ENCODE results near the gene ECE2. TPM values are rescaled to one million over a fixed set of nuclear protein-coding genes. Genes with fewer than 3 reads are reported as not detected.

Gene ECE2
- not detected in 2 replicates for total RNA-seq

DNA sequence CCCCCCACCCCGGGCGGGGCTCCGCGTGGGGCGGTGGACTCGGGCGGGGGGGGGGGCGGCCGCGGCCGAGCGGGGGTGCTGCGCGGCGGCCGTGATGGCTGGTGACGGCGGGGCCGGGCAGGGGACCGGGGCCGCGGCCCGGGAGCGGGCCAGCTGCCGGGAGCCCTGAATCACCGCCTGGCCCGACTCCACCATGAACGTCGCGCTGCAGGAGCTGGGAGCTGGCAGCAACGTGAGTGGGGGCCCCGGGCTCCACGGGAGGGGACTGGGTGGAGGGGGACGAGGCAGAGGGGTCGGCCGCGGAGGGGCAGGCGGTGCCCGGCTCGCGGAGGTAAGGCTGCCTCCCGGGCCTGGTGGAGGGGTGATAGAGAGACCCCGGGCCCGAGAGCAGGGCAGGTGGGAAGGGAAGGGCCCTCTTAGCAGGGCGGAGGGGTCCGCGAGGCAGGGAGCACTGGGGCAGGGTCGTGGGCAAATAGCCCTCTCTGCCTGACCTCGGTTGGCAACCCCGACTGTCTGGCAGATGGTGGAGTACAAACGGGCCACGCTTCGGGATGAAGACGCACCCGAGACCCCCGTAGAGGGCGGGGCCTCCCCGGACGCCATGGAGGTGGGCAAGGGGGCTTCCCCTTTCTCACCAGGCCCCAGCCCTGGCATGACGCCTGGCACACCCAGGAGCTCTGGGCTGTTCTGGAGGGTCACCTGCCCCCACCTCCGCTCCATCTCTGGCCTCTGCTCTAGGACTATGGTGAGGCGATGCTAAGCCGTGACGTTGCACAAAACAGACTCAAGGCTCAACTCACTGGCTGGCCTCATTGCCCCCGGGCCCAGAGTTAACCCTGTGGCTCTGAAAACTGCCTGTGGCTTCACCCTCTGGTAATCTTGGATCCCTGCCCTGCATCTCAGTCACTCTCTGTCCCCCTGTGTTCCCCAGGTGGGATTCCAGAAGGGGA, at the start of gene ECE2:
TSS of gene ECE2 (plus strand) at position 62 of the 950 bp plus-strand sequence. CDS start at position 194, 132 bp downstream.

DNA sequence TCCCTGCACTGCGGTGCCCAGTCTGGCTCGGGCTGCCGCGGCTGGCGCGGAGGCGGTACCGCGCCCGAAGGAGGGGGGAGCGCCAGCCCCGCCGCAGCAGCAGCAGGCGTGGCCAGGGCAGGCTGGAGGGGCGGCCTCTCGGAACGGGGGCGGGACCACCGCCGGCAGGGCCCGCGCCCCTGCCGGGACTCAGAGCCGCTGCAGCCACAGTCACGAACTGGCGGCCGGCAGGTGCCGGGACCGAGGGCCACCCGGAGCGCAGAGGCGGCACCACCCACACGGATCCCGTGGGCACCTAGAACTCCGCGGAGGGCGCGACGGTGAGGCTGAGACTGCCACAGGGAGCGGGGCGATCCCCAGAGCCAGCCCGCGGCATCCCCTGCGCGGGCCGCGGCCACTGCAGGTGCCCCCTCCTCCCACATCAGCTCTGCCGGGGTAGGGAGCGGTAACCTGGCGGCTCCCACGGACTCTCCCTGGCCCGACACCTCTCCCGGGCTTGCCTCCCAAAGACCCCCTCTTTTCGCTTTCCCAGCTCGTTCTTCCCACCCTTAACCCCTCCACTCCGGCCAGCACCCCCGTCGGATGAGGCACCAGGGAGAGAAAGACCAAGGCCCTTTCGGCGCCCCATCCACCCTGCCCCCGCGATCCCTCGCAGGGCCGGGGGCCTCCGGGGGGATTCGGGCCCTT, 46.3 kb upstream of the ECE2 start, which contains the start of gene VWA5B2:
TSS of gene VWA5B2 (plus strand) at position 192 of the 687 bp plus-strand sequence. CDS start 944 bp downstream, outside the sequence.

DNA sequence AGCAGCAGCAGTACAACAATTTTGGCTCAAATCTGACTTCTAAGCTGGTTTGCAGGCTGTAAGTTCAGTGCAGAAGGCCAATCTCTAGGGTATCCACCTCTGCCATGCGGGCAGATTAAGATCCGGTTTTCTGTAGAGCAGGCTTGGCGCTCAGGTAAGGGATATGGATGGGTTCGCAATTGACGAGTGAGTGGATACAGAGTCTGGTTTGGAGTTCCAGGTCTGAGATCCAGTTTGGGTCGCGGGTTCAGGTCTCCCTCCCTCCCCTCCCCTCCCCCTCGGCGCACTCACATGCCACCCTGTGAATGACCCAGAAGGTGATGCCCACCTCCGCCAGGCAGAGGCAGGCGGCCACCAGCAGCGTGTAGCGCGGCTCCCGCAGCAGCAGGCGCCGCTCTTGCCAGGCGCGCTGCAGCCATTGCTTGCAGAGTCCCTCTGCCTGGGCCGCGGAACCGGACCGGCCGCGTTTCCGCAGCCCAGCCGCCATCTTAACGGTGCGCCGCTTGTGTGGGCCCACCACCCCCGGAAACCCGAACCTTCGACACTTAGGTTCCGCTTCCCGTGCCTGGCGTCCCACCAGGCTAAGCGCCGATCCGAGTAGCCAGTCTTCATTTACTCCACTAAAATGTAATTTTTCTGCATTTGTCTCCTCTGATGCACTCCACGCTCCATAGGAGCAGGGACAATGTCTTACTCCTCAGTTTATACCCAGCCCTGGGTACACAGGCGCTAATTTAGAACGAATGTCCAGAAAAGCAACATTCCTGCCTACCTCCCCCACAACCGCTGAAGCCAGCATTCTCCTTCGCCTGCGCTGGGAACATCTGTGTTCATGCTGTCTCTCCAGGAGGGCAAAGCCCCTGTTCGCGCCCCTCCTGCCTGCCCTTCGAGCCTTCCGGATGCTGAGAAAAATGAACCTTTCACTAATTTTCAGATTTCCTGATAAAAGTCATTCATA, 27.1 kb upstream of the ECE2 start, which contains the start of gene ALG3:
TSS of gene ALG3 (minus strand) at position 509 of the 958 bp plus-strand sequence. CDS start at position 487, 22 bp downstream.

GRCh38 chr3:184249412-184250166, 26.2 kb upstream of the ECE2 start, which contains the start of gene EEF1AKMT4:
Gene EEF1AKMT4, plus strand, starts transcription at chr3:184249672. Its CDS starts 23 bp downstream, at chr3:184249695.

DNA sequence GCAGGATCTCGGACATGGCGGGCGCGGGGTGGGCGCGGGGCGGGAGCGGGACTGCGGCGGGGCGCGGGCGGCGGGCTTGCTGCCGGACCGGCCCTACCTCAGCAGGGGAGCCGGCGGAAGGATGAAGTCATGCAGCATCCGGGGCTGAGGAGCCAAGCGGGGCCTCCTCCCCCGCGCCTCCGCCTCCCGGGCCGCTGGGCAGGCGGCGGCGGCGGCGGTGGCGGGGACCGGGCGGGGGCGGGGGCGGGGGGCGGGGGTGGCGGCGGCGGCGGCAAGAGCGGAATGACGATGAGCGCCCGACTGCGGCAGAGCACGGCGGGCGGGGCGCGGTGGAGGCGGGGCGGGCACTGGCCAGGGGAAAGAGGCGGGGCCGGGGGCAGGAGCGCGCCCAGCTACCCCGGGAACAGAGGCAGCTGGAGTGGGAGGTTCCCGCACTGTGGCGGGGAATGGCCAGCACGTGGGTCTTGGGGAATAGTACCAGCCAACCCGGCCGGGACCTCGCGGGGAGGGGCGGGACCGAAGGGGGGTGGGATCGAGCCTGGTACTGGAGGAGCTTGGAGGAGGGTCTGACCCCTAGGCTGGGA, 14.5 kb upstream of the ECE2 start, which contains the start of gene CAMK2N2:
TSS of gene CAMK2N2 (minus strand) at position 284 of the 584 bp plus-strand sequence. CDS start at position 16, 268 bp downstream.

GRCh38 chr3:184298759-184299487, 23.1 kb downstream of the ECE2 start, which contains the start of gene PSMD2:
Gene PSMD2, plus strand, starts transcription at chr3:184299241. Its CDS starts 26 bp downstream, at chr3:184299267.

DNA sequence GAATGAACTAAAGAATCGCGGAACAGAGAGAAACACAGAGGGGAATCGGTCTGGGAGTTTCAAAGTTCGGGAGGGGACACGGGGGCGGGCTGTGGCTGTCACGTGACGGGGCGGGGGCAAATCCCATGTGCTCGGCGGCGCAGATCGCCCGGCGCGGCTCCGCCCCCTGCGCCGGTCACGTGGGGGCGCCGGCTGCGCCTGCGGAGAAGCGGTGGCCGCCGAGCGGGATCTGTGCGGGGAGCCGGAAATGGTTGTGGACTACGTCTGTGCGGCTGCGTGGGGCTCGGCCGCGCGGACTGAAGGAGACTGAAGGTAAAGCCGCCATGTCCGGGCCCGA, 38.5 kb downstream of the ECE2 start, which contains the start of gene EIF4G1:
TSS of gene EIF4G1 (plus strand) at position 244 of the 337 bp plus-strand sequence. CDS start 1,191 bp downstream, outside the sequence.

GRCh38 chr3:184337399-184337714, 61.5 kb downstream of the ECE2 start, which contains the start of gene FAM131A:
Gene FAM131A, plus strand, starts transcription at chr3:184337600. Its CDS starts 31 bp downstream, at chr3:184337631.

Small RNAs within 50 kb of the gene (small RNA-seq; reads per million reads assigned to genes)
- gene MIR1224, result not detected
- gene SNORD66, result 1,813 reads per million, percentile 100 among the genes with 10 or more reads in this experiment

Other genes starting within 250 kb of the ECE2 start
- gene HTR3D, start 244.3 kb upstream of the ECE2 start, total RNA-seq, result not detected in 2 replicates
- gene HTR3C, start 223.0 kb upstream of the ECE2 start, total RNA-seq, result not detected in 2 replicates
- not detected in 2 replicates for gene HTR3E, start 179.0 kb upstream of the ECE2 start, total RNA-seq
- gene EIF2B5, start 140.7 kb upstream of the ECE2 start, total RNA-seq, result 27.7 and 34.7 TPM in 2 replicates
- gene DVL3, start 120.6 kb upstream of the ECE2 start, total RNA-seq, result 38.9 and 48.4 TPM in 2 replicates
- 352 and 438 TPM in 2 replicates for gene AP2M1, start 101.2 kb upstream of the ECE2 start, total RNA-seq
- 43.1 and 51.6 TPM in 2 replicates for gene ABCF3, start 89.8 kb upstream of the ECE2 start, total RNA-seq
- not detected in 2 replicates for gene VWA5B2, start 46.4 kb upstream of the ECE2 start, total RNA-seq
- 25.5 and 28.2 TPM in 2 replicates for gene ALG3, start 27.1 kb upstream of the ECE2 start, total RNA-seq
- 4.7 TPM in 2 replicates for gene EEF1AKMT4, start 26.4 kb upstream of the ECE2 start, total RNA-seq
- 0.16 TPM in 1 of 2 replicates, not detected in the other for gene CAMK2N2, start 14.5 kb upstream of the ECE2 start, total RNA-seq
- gene PSMD2, start 23.2 kb downstream of the ECE2 start, total RNA-seq, result 213 and 248 TPM in 2 replicates
- gene EIF4G1, start 38.6 kb downstream of the ECE2 start, total RNA-seq, result 274 and 300 TPM in 2 replicates
- 10.0 and 11.4 TPM in 2 replicates for gene FAM131A, start 61.6 kb downstream of the ECE2 start, total RNA-seq
- 3.8 and 5.2 TPM in 2 replicates for gene CLCN2, start 85.6 kb downstream of the ECE2 start, total RNA-seq
- gene POLR2H, start 85.7 kb downstream of the ECE2 start, total RNA-seq, result 35.4 and 42.9 TPM in 2 replicates
- gene THPO, start 102.2 kb downstream of the ECE2 start, total RNA-seq, result 0.12 TPM in 1 of 2 replicates, not detected in the other
- gene CHRD, start 104.0 kb downstream of the ECE2 start, total RNA-seq, result 0.36 and 0.65 TPM in 2 replicates